Panc1 (cell line): Measurements from ENCODE around the gene IFNA1. TPM values are rescaled to one million over a fixed set of nuclear protein-coding genes. Genes with fewer than 3 reads are reported as not detected.
"Not testable (repeated sequence)": the region's sequence is repeated elsewhere in the genome, so short reads cannot be mapped to it uniquely, and the experiment has no call there.

ENCODE experiments used
- ATAC-seq: fragments of 200-7000 bp; cut with Tn5 transposase; 2 replicates; pipeline ENCODE4 v1.9.1; 2020; ENCODE audit warnings: mild to moderate bottlenecking, moderate library complexity
- BruUV-seq: library from RNA; stranded (reverse); fragments of 400-500 nt; replicated peaks from 2 replicates; lab custom pipeline; 2021; lab: Mats Ljungman, UMichigan
- CTCF ChIA-PET: fragments of 300-600 bp; sonication (Branson Sonifier 250); formaldehyde crosslinking; loops from one replicate; lab custom pipeline; 2022; ENCODE audit warnings: antibody characterized with exemption; lab: Charles Lee
- POLR2A ChIA-PET: fragments of 300-600 bp; sonication (Branson Sonifier 250); formaldehyde crosslinking; loops from one replicate; lab custom pipeline; 2022; ENCODE audit warnings: antibody characterized with exemption; lab: Charles Lee
- DNase-seq: peaks from one replicate; pipeline ENCODE4 v3.0.0-alpha.2; 2010; ENCODE audit warnings: low read depth, low spot score
- H3K27ac ChIP-seq: 2 replicates; pipeline ENCODE4 v1.5.1; 2011; ENCODE audit warnings: mild to moderate bottlenecking, low read length, inconsistent platforms
- H3K27me3 ChIP-seq: fragments of 200-500 bp; sonication (Bioruptor generic); 2 replicates; pipeline ENCODE4 v1.6.0; 2014; ENCODE audit warnings: low read length, inconsistent platforms; ENCODE audit not compliant: control insufficient read depth, insufficient read depth
- H3K36me3 ChIP-seq: fragments of 200-500 bp; sonication (Bioruptor generic); 2 replicates; pipeline ENCODE4 v1.5.1; 2014; ENCODE audit warnings: inconsistent platforms, mild to moderate bottlenecking, low read length, moderate library complexity; ENCODE audit not compliant: control insufficient read depth, insufficient read depth
- H3K4me1 ChIP-seq: 2 replicates; pipeline ENCODE4 v1.5.1; 2011; ENCODE audit warnings: inconsistent platforms, mild to moderate bottlenecking, low read length, moderate library complexity; ENCODE audit not compliant: control insufficient read depth, insufficient read depth
- H3K4me3 ChIP-seq, 2 experiments: 2 replicates each; pipeline ENCODE4 v1.5.1; 2011 to 2012; ENCODE audit warnings: low read depth in 2 of 2, low read length in 2 of 2, mild to moderate bottlenecking in 2 of 2, inconsistent platforms in 1 of 2, moderate library complexity in 1 of 2
- H3K9me3 ChIP-seq: fragments of 200-500 bp; sonication (Bioruptor generic); 2 replicates; pipeline ENCODE4 v1.5.1; 2014; ENCODE audit warnings: low read depth, mild to moderate bottlenecking, inconsistent platforms, low read length, moderate library complexity; ENCODE audit not compliant: control insufficient read depth, insufficient read depth
- POLR2AphosphoS5 ChIP-seq: IDR thresholded peaks from 2 replicates; pipeline ENCODE4 v1.6.1; 2012; ENCODE audit warnings: mild to moderate bottlenecking, low read depth, low read length, moderate library complexity
- REST ChIP-seq, 2 experiments: IDR thresholded peaks; 2 replicates each; pipeline ENCODE4 v1.6.1; 2011 to 2012; ENCODE audit warnings: low read depth in 2 of 2, control low read depth in 1 of 2, low read length in 1 of 2, mild to moderate bottlenecking in 1 of 2, moderate library complexity in 1 of 2; ENCODE audit not compliant: insufficient read depth in 1 of 2
- SIN3A ChIP-seq: IDR thresholded peaks from 2 replicates; pipeline ENCODE4 v1.6.1; 2012; ENCODE audit warnings: low read depth, mild to moderate bottlenecking, low read length, moderate library complexity, borderline replicate concordance; ENCODE audit not compliant: insufficient read depth
- TCF7L2 ChIP-seq: IDR thresholded peaks from 2 replicates; pipeline ENCODE4 v1.6.1; 2011; ENCODE audit warnings: mild to moderate bottlenecking, low read depth, low read length, inconsistent platforms
- in situ Hi-C: cut with HindIII; loops from 2 replicates; pipeline ENCODE4 v1.10.0; 2016; ENCODE audit warnings: low sequenced_read_pairs, low pct_unique_long_range_greater_than_20kb
- intact Hi-C: fragments of 100-400 bp; cut with micrococcal nuclease; formaldehyde crosslinking; loops from one replicate; pipeline ENCODE4 v1.10.0; 2022; ENCODE audit not compliant: unreplicated experiment
- total RNA-seq: library from RNA; stranded (reverse); gene quantifications from one replicate; pipeline ENCODE4 v1.2.1, GENCODE V29; 2021; ENCODE audit not compliant: unreplicated experiment
- TF ChIP-seq, protein P1 (sequence below): fragments of 450-650 bp; IDR thresholded peaks from 2 replicates; pipeline ENCODE4 v1.5.1; 2017; ENCODE audit warnings: mild to moderate bottlenecking

The IFNA1 gene
- total RNA-seq, 1 experiment from 2014 or later = not detected

DNA sequence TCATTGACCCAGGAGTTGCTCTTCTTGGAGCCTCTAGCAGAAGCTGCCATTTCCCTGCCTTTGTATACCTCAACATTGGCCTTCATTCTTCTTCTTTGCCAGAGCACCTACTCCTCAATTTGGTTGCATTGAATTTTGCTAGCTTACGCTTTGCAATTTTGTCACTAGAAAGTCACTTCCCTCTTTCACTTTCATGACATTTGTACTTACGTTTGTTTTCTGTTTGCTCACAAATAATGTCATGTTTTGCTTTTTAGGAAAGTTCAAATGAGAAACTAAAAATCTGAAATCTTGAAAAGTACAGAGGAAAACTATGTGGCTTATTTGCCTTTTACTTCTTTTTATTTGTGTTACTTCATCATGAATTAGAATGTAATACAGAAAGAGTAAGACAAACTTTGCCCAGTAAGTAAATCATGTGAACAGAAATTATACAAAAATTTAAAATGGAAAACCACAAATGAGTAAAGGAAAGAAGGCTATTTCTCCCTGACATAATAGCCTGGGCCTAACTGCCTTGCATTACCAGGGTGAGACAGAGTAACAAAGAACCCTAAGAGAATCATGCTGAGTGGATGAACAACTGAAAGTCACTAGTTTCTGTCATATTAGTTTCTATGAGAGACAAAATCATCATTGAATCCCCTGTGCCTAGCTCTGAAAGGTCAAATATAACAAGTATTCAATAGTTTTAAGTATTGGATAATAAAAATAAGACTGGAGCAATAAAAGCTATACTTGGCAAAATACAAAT, 7.4 kb upstream of the IFNA1 start:
- in situ Hi-C loops (no loop called here), intact Hi-C loops (no loop called here)
- H3K4me3 ChIP-seq = no peak overlapping the region
- ChIA-PET CTCF (no interaction called here), POLR2A (no interaction called here)
- no peaks in the 10 kb centered on the region for H3K9me3 ChIP-seq
- ATAC-seq = no peak
- no TSS peak for BruUV-seq
- H3K27me3 ChIP-seq = no peaks in the 10 kb centered on the region
- H3K27ac ChIP-seq = no peak overlapping the region
- no peaks in the 10 kb centered on the region for H3K36me3 ChIP-seq
- H3K4me1 ChIP-seq = no peaks in the 10 kb centered on the region
- TF ChIP-seq, protein P1, sequence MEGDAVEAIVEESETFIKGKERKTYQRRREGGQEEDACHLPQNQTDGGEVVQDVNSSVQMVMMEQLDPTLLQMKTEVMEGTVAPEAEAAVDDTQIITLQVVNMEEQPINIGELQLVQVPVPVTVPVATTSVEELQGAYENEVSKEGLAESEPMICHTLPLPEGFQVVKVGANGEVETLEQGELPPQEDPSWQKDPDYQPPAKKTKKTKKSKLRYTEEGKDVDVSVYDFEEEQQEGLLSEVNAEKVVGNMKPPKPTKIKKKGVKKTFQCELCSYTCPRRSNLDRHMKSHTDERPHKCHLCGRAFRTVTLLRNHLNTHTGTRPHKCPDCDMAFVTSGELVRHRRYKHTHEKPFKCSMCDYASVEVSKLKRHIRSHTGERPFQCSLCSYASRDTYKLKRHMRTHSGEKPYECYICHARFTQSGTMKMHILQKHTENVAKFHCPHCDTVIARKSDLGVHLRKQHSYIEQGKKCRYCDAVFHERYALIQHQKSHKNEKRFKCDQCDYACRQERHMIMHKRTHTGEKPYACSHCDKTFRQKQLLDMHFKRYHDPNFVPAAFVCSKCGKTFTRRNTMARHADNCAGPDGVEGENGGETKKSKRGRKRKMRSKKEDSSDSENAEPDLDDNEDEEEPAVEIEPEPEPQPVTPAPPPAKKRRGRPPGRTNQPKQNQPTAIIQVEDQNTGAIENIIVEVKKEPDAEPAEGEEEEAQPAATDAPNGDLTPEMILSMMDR = no peak
- TF ChIP-seq POLR2AphosphoS5 (no peak), SIN3A (no peak), REST (IDR thresholded peaks at IDR 0.05; ENCODE audit: insufficient read depth in 1 of 2, low read depth in 2 of 2, low read length in 1 of 2) (no peak), TCF7L2 (no peak)
- no peak for DNase-seq

DNA sequence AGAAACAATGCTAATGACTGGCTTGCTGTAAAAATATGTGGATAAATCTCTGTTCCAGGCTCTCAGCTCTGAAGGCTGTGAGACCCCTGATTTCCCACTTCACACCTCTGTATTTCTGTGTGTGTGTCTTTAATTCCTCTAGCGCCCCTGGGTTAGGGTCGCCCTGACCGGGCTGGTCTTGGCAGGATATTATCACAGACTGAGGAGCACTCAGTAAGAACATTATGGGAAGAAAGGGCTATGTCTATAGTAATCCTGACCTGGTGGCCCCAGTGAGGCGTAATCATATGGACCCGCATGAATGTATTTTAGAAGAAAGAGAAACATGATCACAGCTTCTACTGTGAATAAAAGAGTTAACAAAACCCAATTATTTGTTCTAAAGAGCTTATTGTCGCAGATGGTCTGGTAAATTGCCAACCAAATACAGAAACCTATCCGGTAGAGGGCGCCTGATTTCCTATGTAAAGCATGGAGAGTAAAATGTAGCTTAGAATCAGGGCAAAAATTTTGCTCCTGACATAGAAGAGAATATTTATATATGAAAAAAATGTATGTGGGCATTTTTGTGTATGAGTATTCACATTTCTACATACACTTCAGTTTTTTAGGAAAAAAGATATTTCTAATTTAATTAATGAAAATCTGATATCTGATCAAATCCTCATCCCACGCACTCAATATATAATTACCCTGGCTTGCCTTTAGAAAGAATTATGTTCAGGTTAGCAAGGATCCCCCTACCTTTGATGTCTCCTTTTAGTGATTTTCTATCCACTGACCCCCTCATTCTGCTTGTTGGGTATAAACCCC, 5.8 kb upstream of the IFNA1 start:
- H3K36me3 ChIP-seq = no peaks in the 10 kb centered on the region
- H3K27me3 ChIP-seq = no peaks in the 10 kb centered on the region
- intact Hi-C loops = no loop called here
- TF ChIP-seq, protein P1 = peak; percentile 32; the same call in 1 of the 2 replicates
- TF ChIP-seq SIN3A = no peak
- no peak for TF ChIP-seq TCF7L2
- BruUV-seq = no TSS peak
- H3K9me3 ChIP-seq = no peaks in the 10 kb centered on the region
- ChIA-PET CTCF (interaction anchor here (0.6 kb wide), 1 partner anchor 1110 kb away, joined by 3 read pairs; no protein-coding TSS in a partner anchor), POLR2A (interaction anchor here (0.6 kb wide), 1 partner anchor 1680 kb away, joined by 8 read pairs; no protein-coding TSS in a partner anchor)
- in situ Hi-C loops = no loop called here
- H3K4me1 ChIP-seq = no peaks in the 10 kb centered on the region
- no peak overlapping the region for H3K27ac ChIP-seq
- ATAC-seq (no peak), DNase-seq (no peak)
- no peak overlapping the region for H3K4me3 ChIP-seq

GRCh38 chr9:21435015-21435383, 5.2 kb upstream of the IFNA1 start:
- CTCF ChIA-PET, POLR2A ChIA-PET, H3K9me3 ChIP-seq, ATAC-seq, H3K36me3 ChIP-seq, in situ Hi-C loops, intact Hi-C loops, DNase-seq, H3K4me3 ChIP-seq, BruUV-seq, H3K4me1 ChIP-seq, H3K27me3 ChIP-seq, H3K27ac ChIP-seq: not testable (repeated sequence)
